ENCODE measurements around the gene PRR18.

- TF ChIP-seq CTCF (IDR thresholded peaks at IDR 0.05; ENCODE audit: insufficient read depth, low read depth, low read length) (no peak), EZH2 (IDR thresholded peaks at IDR 0.05; ENCODE audit: insufficient read depth, low read length) (no peak)
Observed at GRCh38 chr6:166258854-166259276, 49.3 kb downstream of the PRR18 start.

Data from astrocyte (in vitro differentiated cells and primary cell).